MM.1S (cell line): ENCODE measurements around the gene COL18A1.

ENCODE experiments used
- DNase-seq: peaks from one replicate; pipeline ENCODE4 v3.0.0-alpha.2; 2015
- H2AFZ ChIP-seq: fragments of 300-600 bp; sonication (generic); 2 replicates; pipeline ENCODE4 v1.6.0; 2016; ENCODE audit warnings: antibody characterized with exemption, low read length
- H3F3A ChIP-seq: fragments of 300-600 bp; sonication (generic); 2 replicates; pipeline ENCODE4 v1.6.1; 2016; ENCODE audit warnings: mild to moderate bottlenecking, antibody characterized with exemption, low read length, moderate library complexity, mixed read lengths; ENCODE audit not compliant: insufficient read depth
- H3K27ac ChIP-seq: fragments of 300-600 bp; sonication (generic); 2 replicates; pipeline ENCODE4 v1.5.1; 2016; ENCODE audit warnings: mild to moderate bottlenecking, low read length
- H3K27me3 ChIP-seq: fragments of 300-600 bp; sonication (generic); replicated peaks from 2 replicates; pipeline ENCODE4 v1.6.0; 2016; ENCODE audit warnings: low read length; ENCODE audit not compliant: insufficient read depth
- H3K36me3 ChIP-seq: fragments of 300-600 bp; sonication (generic); replicated peaks from 2 replicates; pipeline ENCODE4 v1.6.1; 2016; ENCODE audit warnings: mild to moderate bottlenecking, low read length, mixed read lengths; ENCODE audit not compliant: insufficient read depth
- H3K4me1 ChIP-seq: fragments of 300-600 bp; sonication (generic); 2 replicates; pipeline ENCODE4 v1.6.1; 2016; ENCODE audit warnings: low read length, mixed read lengths
- H3K4me2 ChIP-seq: fragments of 300-600 bp; sonication (generic); 2 replicates; pipeline ENCODE4 v1.6.0; 2016; ENCODE audit warnings: low read depth, low read length
- H3K4me3 ChIP-seq: fragments of 300-600 bp; sonication (generic); 2 replicates; pipeline ENCODE4 v1.5.1; 2016; ENCODE audit warnings: low read length, mixed read lengths
- H3K79me2 ChIP-seq: fragments of 300-600 bp; sonication (generic); 2 replicates; pipeline ENCODE4 v1.6.1; 2016; ENCODE audit warnings: mixed run types, low read length, mixed read lengths
- H3K9ac ChIP-seq: fragments of 300-600 bp; sonication (generic); 2 replicates; pipeline ENCODE4 v1.6.1; 2016; ENCODE audit warnings: low read length, mixed read lengths
- H3K9me2 ChIP-seq: fragments of 300-600 bp; sonication (generic); replicated peaks from 2 replicates; pipeline ENCODE4 v1.6.1; 2016; ENCODE audit warnings: mild to moderate bottlenecking, low read length, mixed read lengths; ENCODE audit not compliant: insufficient read depth
- H3K9me3 ChIP-seq: fragments of 300-600 bp; sonication (generic); replicated peaks from 2 replicates; pipeline ENCODE4 v1.6.1; 2016; ENCODE audit warnings: mild to moderate bottlenecking, low read length, mixed read lengths; ENCODE audit not compliant: insufficient read depth
- H4K20me1 ChIP-seq: fragments of 300-600 bp; sonication (generic); 2 replicates; pipeline ENCODE4 v1.6.1; 2016; ENCODE audit warnings: mild to moderate bottlenecking, low read length, moderate library complexity, mixed read lengths; ENCODE audit not compliant: insufficient read depth
- EZH2 ChIP-seq: fragments of 300-600 bp; sonication (generic); optimal IDR thresholded peaks from 2 replicates; pipeline ENCODE3; 2017; ENCODE audit warnings: low read depth, mild to moderate bottlenecking, antibody characterized with exemption, low read length, mixed read lengths
- EZH2phosphoT487 ChIP-seq: fragments of 300-600 bp; sonication (generic); IDR thresholded peaks from 2 replicates; pipeline ENCODE4 v1.6.1; 2018; ENCODE audit warnings: antibody characterized with exemption, low read length
- TF ChIP-seq, protein P1 (sequence below): fragments of 300-600 bp; sonication (generic); IDR thresholded peaks from 2 replicates; pipeline ENCODE4 v1.5.1; 2016; ENCODE audit warnings: antibody characterized with exemption, low read length, mixed read lengths

COL18A1 gene

DNA sequence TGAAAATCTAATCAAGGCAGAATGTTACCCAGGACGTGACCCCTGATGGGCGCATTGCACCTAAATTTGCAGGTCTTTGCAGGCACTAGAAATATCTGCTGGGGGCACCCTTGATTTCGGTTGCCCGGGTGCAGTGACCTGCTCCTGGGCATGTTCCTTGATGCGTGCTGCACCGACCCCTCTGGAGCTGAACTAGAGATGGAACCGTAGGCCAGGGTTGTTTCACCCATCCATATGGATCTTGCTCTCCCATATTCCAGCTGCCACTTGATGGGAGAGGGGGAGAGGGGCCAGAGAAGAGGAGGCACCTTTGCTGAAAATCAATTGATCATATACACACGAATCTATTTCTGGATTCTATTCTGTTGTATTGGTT, 8.4 kb upstream of the COL18A1 start:
- Histone ChIP-seq H3K4me2 (no peak overlapping the region), H3K79me2 (no peaks in the 10 kb centered on the region), H3K4me3 (no peak overlapping the region), H3K9me2 (no peaks in the 10 kb centered on the region), H3K4me1 (no peaks in the 10 kb centered on the region), H3K9ac (no peak overlapping the region), H2AFZ (no peak overlapping the region), H3K27ac (no peak overlapping the region), H3K36me3 (no peaks in the 10 kb centered on the region), H3F3A (no peaks in the 10 kb centered on the region), H3K9me3 (no peaks in the 10 kb centered on the region; the same call in 1 of the 2 replicates), H3K27me3 (peaks cover 100% of the 10 kb centered on the region), H4K20me1 (no peaks in the 10 kb centered on the region)
- DNase-seq, result no peak
- TF ChIP-seq EZH2phosphoT487 (no peak; the same call in 1 of the 2 replicates), EZH2 (no peak)
- TF ChIP-seq, protein P1, sequence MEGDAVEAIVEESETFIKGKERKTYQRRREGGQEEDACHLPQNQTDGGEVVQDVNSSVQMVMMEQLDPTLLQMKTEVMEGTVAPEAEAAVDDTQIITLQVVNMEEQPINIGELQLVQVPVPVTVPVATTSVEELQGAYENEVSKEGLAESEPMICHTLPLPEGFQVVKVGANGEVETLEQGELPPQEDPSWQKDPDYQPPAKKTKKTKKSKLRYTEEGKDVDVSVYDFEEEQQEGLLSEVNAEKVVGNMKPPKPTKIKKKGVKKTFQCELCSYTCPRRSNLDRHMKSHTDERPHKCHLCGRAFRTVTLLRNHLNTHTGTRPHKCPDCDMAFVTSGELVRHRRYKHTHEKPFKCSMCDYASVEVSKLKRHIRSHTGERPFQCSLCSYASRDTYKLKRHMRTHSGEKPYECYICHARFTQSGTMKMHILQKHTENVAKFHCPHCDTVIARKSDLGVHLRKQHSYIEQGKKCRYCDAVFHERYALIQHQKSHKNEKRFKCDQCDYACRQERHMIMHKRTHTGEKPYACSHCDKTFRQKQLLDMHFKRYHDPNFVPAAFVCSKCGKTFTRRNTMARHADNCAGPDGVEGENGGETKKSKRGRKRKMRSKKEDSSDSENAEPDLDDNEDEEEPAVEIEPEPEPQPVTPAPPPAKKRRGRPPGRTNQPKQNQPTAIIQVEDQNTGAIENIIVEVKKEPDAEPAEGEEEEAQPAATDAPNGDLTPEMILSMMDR, result no peak

- Histone ChIP-seq H3K9me2 (no peaks in the 10 kb centered on the region), H3K79me2 (no peaks in the 10 kb centered on the region), H3K4me3 (no peak overlapping the region), H3K36me3 (no peaks in the 10 kb centered on the region), H3K9ac (no peak overlapping the region), H3K4me1 (no peaks in the 10 kb centered on the region), H2AFZ (no peak overlapping the region), H3K27ac (no peak overlapping the region), H3K9me3 (no peaks in the 10 kb centered on the region; the same call in 1 of the 2 replicates), H3F3A (no peaks in the 10 kb centered on the region), H3K27me3 (peaks cover 100% of the 10 kb centered on the region), H4K20me1 (no peaks in the 10 kb centered on the region), H3K4me2 (no peak overlapping the region)
- no peak for DNase-seq
- TF ChIP-seq EZH2 (no peak), EZH2phosphoT487 (0 out of 2 replicates have a peak, but pooled peaks have one; percentile 50)
Measured at GRCh38 chr21:45397381-45397780, 7.6 kb upstream of the COL18A1 start.

DNA sequence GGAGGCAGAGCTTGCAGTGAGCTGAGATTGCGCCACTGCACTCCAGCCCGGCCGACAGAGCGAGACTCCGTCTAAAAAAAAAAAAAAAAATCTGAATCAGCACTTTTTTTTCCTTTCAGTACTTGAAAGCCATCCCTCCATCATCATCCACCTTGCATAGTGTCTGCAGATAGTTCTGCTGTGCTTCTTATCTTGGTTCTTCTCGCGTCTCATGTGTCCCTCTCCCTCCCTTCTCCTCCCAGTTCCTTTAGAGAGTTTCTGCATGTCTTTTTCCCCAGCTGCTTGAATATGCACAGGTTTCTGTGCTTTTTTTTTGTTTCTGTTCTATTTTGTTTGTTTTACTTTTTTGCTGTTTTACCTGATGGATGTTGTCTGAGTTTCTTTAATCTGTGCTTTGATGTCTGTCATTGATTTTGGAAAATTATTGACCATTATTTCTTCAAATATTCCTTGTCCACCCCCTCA, 3.9 kb upstream of the COL18A1 start:
- Histone ChIP-seq H3K79me2 (no peaks in the 10 kb centered on the region), H4K20me1 (no peaks in the 10 kb centered on the region), H3K27me3 (peaks cover 90% of the 10 kb centered on the region), H2AFZ (no peak overlapping the region), H3K9me3 (no peaks in the 10 kb centered on the region; the same call in 1 of the 2 replicates), H3K27ac (no peak overlapping the region), H3K4me3 (no peak overlapping the region), H3K36me3 (no peaks in the 10 kb centered on the region), H3K4me2 (no peak overlapping the region), H3F3A (no peaks in the 10 kb centered on the region), H3K4me1 (no peaks in the 10 kb centered on the region), H3K9ac (no peak overlapping the region), H3K9me2 (no peaks in the 10 kb centered on the region)
- DNase-seq, result no peak
- TF ChIP-seq EZH2phosphoT487 (no peak), EZH2 (no peak)
- TF ChIP-seq, protein P1, result no peak
